Activated CD4-positive, CD25-positive, alpha-beta regulatory T cell treated with anti-CD3 and anti-CD28 coated beads, Interleukin-2, amount 50 U/mL, for 72 hours (primary cell): ENCODE measurements around the gene MMP21.

Source experiments
- DNase-seq: peaks from one replicate; pipeline ENCODE4 v3.0.0; 2021

Gene MMP21

DNA sequence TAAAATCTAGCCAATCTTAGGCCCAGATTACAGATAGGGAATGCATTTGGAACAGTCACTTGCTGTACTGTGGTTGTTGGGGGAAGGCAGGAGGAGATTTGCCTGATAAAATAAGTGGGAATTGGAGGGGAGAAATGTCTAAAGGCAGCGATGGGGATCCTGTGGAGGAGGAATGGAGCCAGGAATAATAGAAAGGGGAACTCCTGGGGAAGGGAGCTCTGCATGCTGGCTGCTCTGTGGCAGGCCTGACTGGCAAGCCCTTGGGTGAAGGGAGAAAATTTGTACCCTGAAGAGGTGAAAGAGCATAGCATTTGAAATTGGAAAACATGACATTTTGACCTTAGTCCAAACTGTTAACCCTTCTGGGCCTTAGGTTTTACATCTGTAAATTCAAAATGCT is 13.7 kb downstream of the MMP21 start:
- no peak for DNase-seq

DNA sequence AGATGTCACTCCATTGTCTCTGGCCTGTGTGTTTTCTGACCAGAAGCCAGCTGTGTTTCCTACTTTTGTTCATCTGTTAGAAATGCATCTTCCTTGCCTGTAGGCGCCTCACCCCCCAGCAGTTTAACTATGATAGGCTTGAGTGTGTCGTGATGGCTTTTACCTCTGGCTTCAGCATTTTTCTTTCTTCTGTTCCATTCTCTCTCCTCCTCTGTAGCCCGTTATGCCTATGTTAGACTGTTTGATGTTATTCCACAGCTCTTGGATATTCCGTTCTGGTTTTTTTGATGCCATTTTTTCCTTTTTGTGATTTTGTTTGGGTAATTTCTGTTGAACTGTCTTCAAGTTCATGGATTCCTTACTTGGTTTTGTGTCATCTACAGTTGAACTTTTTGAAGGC is 17.9 kb downstream of the MMP21 start:
- DNase-seq, result no peak

DNA sequence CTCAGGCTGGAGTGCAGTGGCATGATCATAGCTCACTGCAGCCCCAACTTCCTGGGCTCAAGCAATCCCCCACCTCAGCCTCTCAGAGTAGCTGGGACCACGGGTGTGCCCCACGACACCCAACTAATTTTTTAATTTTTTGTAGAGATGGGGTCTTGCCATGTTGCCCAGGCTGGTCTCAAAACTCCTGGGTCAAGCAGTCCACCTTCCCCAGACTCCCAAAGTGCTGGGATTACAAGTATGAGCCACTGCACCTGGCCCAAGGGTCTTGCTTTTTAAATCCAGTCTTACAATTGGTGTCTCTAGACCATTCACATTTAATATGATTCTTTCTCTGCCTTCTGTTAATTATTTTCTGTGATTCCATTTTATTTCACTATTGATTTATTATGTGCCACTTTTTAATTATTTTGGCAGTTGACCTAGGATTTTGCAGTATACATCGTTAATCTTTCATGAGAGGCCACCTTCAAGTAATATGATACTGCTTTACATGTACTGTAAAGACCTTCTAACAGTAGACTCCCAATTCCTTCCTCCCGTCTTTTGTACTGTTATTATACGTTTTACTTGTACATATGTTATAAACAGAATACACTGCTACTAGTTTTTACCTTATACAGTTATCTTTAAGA is 18.7 kb downstream of the MMP21 start:
- no peak for DNase-seq

DNA sequence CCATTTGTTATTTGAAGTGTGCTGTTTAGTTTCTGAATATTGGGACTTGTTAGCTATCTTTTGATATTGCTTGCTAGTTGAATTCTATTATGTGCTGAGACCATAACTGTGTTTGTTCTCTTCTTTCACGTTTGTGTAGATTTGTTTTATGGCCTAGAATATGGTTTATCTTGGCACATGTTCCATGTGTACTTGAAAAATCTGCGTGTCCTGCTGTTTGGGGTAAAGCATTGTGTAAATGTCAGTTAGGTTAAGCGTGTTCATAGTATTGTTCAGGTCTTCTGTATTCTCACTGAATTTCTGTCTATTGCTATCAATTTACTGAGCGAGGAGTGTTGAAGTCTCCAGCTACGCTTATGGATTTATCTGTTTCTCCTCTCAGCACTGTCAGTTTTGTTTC is 19.4 kb downstream of the MMP21 start:
- no peak for DNase-seq

DNA sequence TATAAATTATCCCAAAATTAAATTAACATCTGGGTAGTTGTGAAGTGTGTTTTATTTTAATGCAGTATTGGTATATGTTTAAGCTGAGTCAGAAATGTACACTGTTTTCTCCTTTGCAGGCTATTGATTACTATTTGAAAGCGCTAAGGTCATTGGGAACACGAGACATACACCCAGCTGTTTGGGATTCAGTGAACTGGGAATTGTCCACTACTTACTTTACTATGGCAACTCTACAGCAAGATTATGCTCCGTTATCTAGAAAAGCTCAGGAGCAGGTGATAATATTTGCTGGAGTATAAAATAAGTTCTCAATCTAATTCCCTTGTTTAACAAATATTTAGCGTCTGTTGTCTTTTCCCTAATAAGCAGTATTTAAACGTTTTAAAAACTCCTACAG is 28.2 kb downstream of the MMP21 start:
- DNase-seq, result no peak

DNA sequence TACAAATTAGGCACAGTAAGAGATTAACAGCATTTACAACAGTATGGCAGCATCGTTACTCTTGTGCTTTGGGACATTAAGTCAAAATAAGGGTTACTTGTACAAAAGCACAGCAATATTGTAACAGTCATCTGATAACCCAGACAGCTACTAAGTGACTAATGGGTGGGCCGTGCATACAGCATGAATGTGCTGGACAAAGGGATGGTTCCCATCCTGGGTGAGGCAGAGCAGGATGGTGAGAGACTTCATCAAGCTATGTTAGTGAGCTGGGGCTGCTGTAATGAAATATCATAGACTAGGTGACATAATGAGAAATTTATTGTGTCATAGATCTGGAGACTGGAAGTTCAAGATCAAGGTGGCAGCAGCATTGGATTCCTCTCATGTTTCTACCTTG is 30.7 kb downstream of the MMP21 start:
- no peak for DNase-seq

DNA sequence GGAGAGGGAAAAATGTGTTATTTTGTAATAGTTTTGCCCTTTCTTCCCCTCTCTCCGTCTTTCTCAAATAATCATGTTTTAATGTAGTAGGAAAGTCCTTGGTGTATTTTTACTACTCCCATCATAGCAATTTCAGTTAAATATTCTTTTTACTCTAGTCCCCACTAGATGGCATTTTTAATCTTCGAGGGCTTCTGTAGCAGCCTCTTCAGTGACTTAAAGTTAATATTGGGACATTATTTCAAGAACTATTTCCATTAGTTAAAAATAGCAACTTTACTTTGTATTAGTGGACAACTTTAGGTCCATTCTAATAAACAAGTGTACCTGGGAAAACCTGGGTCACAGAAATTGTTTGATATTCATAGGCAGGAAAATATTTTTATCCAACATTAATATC is 33.2 kb downstream of the MMP21 start:
- no peak for DNase-seq

DNA sequence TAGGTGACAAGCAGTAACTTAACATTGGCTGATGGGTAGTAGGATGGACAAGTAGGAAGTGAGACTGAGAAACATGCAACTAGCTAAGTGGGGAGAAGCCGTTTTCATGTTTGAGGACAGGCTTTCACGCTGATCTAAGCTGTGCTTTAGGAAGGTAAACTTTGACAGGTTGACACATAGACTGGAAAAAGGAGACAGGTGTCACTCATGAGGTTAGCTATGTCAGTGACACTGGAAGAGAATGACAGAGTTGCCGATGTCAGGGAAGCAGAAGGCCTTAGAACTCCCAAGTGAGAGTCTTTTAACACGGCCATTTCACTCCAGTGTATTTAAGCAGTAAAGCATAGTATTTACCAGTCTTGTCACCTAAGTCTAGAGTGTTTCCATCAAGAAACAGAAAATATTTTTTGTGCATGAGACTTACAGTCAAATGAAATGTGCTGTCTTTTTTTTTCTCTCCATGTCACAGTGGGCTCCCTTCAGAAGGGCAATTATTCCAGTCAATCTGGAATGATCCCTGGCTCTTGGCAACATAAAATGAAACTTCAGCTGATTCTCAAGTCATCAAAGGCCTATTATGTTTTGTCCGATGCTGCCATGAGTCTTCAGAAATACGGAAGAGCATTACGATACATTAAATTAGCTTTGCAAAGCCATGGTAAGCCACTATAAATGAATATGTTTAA is 35.5 kb downstream of the MMP21 start:
- DNase-seq, result no peak

DNA sequence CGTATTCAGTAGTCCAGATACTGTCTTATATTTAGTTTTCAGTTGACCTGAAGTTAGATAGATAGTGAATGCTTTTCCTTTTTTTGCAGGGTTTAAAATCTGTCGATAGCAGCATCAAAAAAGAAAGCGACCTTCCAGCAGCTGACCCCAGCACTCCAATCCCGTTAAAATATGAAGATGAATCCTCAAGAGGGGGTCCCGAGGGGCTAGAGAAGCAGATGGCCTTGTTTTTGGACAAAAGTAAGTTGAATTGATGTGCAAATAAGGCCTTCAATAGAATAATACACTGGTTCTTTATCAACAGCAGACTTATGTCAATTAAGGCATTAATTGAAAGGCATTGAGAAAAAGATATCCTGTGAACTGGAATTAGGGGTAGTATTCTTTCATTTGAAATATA is 37.4 kb downstream of the MMP21 start:
- DNase-seq, result no peak

DNA sequence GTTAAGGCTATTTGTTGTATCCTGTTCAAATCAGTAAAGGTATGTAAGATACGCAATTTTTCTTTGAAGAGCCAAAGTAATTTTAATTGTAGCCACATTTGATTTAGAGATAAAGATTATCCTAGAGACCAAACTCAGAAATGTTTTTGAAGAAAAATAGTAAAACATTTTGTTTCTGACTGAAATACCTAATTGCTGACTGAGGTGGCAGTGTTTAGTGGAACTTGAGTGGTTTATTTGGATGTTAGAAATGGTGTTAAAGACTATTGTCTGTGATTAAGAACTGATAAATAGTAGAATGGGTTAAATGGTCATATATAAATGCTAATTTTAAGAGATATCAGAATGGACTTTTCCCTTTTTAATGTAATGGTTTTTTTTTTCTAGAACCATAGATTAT is 40.8 kb downstream of the MMP21 start:
- no peak for DNase-seq

DNA sequence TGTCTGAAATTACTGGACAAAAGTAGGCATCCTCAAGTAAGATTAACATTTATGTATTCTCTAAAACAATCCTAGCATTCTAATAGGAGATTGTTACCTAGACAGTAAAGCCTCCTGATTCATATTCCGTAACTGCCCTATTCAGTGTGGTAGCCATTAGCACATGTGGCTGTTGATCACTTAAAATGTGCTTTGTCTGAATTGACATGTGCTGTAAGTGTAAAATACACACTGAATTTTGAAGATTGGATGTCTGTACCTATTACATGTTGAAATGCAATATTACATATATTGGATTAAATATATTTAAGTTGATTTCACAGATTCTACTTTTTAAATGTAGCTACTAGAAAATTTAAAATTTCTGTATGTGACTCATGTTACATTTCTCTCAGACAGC is 41.5 kb downstream of the MMP21 start:
- DNase-seq, result no peak

DNA sequence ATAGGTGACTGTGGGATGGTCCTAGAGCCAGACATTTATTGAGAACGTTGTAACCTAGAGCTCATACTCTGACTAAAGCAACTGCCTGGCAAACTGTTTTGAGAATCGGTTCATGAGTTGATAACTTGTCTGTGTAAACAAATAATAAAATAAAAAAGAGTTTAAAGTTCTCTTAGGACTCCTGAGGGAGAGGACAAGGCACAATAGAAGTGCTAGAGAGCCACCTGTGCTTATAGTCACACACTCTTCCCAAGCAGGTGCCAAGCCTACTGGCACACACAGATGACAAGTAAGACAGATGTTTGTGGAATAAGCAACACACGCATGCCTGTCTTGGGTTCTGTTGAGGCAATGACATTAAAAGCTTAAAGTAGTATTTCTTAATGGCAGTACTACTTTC is 48.2 kb downstream of the MMP21 start:
- DNase-seq, result no peak

DNA sequence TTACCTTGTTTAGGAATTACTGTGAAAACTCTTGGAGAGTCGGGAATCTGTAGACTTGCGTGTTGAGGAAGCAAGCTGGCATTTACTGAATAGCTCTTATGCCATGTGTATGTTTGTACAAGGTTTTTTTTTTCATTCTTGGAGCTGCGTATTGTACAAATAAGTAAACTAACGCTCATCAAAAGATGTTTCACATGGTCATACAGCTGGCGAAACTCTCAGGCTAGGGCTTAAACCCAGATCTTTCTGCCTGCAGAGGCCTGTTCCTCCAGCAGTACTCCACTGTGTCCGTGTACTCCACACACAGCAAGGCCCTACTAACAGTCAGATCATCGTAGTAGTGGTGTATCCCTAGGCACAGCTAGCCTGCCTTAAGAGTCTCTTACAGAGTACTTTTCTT is 48.7 kb downstream of the MMP21 start:
- no peak for DNase-seq

DNA sequence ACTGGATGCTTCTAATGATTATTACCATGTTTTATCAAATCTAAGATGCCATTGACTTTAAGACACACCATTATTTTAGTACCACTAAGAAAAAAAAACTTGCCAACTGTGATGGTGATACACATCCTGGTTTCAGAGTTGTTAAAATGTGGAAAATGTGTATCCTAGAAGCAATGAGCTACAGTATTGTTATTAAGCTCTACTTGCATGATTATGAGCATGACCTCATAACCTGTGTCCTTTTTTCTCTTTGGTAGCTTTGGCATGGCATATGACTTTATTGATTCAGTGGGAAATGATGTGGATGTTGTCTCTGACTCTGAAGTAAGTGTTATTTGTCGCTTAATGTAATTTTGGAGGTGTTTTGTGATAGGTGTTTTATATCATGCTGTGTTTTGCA is 52.8 kb downstream of the MMP21 start:
- DNase-seq, result no peak

DNA sequence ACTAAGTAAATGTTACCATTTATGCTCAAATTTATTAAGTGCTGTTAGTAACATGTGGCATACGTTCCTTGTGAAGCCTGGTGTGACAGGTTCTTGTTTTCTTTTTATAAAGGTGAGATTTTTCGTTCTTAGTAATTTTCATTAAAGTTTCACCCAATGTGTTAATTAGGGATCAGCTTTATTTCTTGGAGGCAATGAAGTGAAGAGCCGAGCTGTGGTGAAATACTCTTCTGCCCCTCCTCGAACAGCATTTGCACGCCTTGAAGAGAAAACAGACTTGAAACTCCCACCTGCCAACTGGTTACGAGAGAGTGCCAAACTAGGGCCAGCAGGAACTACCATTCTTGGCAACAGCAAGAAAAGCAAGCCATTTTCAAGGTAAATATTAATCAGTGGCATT is 54.6 kb downstream of the MMP21 start:
- no peak for DNase-seq

DNA sequence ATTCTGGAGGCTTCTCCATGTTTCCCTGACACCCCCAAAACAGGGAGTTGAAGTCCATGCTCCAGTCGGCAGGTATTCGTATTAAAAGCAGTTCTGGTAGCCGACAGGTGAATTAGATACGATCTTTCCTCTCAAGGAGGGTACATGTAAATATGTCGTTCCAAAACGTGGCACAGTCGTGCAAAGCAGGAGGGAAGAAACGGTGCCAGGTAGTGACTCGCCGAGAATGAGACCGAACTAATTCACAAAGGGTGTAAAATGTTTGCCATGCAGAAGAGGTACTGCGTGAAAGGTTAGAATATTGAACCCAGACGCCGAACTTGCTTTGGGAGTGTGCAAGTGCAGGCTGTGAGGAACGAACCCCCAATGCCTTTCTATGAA is 55.6 kb downstream of the MMP21 start:
- no peak for DNase-seq

DNA sequence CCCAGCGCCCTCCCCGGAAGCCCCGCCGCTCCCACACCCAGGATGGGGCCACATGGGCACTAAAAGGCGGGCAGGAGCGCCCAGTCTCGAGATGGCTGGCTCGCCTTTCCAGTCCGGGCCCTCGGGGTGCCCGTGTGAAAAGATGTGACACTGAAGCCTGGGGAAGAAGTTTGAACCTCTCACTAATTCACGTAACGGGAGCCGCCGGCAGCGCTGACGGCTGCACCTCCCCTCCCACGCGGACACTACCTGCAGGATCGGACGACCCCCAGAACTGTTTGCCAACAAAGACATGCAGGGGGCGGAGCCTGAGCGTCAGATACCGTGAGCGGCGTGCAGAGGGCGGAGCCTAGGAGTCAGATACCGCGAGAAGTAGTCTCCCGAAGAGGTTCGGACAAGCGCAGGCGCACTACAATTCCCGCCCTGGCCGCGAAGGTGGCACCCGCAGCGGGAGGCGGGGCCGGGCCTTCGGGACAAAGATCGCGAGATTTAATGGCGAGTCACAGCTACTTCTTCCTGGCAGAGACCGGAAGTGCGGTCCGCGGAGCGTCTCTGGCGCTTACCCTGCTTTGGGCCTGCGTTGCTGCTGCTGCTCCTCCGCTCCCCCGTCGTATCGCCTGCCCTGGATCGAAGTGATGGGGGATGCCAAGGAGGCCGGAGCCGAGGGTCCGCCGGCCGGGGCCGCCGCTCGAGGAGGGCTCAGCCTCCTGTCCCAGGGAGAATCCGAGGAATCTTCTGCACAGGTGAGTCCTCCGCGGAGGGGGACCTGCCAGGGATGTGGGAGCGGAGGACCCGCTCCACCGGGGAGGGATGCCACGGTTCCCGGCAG is 56.2 kb downstream of the MMP21 start, which contains the start of gene EDRF1:
TSS of gene EDRF1 (plus strand) at position 537 of the 829 bp plus-strand sequence. CDS start at position 636, 99 bp downstream.
- peak; percentile 98 for DNase-seq
